ENCODE data around the gene IFT52. TPM values are rescaled to one million over a fixed set of nuclear protein-coding genes. Genes with fewer than 3 reads are reported as not detected.

IFT52 gene, protein sequence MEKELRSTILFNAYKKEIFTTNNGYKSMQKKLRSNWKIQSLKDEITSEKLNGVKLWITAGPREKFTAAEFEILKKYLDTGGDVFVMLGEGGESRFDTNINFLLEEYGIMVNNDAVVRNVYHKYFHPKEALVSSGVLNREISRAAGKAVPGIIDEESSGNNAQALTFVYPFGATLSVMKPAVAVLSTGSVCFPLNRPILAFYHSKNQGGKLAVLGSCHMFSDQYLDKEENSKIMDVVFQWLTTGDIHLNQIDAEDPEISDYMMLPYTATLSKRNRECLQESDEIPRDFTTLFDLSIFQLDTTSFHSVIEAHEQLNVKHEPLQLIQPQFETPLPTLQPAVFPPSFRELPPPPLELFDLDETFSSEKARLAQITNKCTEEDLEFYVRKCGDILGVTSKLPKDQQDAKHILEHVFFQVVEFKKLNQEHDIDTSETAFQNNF
- total RNA-seq = 10 to 100 TPM in 2 of 4 donors, 1 to 10 TPM in 2; 6.9 to 18.5 (median 13.0) TPM

DNA sequence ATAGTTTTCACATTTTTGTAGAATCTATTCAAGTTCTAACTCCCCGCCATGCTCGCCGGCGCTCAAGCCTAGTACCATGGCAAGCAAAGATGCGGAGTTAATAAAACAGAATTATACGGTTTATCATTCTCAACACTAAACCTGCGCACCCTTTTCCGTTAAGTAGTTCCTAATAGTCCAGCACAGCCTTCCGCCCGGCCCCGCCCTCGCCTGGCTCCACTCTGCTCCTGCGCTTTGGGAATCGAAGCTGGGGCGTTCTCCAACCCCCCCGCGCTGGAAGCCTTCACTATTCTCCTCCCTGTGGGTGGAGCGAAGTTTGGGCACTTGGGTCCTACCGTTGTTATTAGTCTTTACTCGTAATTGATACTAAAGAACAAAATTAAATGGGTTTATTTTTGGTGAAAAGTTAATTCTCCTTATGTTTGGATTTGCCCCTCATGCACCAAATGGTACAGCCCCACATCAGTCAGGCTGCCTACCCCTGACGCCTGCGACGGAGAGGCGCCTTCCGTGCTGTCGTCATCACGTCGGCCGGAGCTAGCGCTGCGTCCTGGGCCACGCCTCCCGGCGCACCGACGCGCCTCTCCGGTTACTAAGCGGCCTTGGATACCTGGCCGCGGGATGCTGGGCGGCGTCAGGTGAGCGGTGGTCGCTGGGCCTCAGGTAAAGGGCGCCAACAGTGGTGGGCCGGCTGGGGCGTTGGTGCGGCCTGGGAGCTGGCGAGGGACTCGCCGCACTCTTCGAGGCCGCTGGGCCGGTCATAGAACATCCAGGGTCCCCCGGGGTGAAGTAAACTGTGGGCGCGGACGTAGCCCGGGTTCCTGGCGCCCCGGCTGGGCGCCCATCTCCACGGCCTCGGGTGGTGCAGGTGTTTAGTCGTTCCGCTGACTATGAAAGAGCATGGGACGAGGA, at the start of gene IFT52:
IFT52 (plus strand) TSS at position 546 of the 912 bp plus-strand sequence. CDS start 3,762 bp downstream, outside the sequence.
- intact Hi-C loops (cut with DNase I) = no loop called here
- WGBS, 2 donors = 0% methylated on average over 27 to 33 of the region's 68 CpGs

DNA sequence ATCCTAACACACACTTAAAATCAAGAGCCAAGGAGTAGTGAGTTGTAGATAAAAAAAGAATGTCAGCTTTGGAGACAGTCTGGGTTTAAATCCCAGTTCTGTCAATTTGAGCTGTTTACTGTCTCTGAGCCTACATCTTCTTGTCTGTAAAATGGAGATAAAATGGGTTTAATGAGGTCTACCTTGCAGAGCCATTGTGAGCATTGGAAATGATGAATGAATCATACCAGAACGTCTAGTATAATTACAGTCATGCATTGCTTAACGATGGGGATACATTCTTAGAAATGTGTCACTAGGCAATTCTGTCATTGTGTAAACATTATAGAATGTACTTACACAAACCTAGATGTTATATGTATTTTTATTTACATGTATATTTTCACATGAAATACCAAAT, 49.5 kb upstream of the IFT52 start:
- Histone ChIP-seq H3K4me1 (no peaks in the 10 kb centered on the region), H3K4me3 (no peak overlapping the region), H3K36me3 (peaks cover 0 to 72% (median 6%) of the 10 kb centered on the region in 3 donors), H3K27ac (no peak overlapping the region), H3K9me3 (no peaks in the 10 kb centered on the region), H3K27me3 (no peaks in the 10 kb centered on the region)
- WGBS, 2 donors = 5 to 35% methylated on average over 2 of the region's 2 CpGs
- intact Hi-C loops (cut with DNase I) = no loop called here
- TF ChIP-seq, protein P1, sequence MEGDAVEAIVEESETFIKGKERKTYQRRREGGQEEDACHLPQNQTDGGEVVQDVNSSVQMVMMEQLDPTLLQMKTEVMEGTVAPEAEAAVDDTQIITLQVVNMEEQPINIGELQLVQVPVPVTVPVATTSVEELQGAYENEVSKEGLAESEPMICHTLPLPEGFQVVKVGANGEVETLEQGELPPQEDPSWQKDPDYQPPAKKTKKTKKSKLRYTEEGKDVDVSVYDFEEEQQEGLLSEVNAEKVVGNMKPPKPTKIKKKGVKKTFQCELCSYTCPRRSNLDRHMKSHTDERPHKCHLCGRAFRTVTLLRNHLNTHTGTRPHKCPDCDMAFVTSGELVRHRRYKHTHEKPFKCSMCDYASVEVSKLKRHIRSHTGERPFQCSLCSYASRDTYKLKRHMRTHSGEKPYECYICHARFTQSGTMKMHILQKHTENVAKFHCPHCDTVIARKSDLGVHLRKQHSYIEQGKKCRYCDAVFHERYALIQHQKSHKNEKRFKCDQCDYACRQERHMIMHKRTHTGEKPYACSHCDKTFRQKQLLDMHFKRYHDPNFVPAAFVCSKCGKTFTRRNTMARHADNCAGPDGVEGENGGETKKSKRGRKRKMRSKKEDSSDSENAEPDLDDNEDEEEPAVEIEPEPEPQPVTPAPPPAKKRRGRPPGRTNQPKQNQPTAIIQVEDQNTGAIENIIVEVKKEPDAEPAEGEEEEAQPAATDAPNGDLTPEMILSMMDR (IDR thresholded peaks at IDR 0.05) = no peak
- TF ChIP-seq POLR2A (IDR thresholded peaks at IDR 0.05) = no peak
- DNase-seq = no peak

More for the DNA sequence above, at the start of gene IFT52:
- DNase-seq = peak; percentile 53
- Histone ChIP-seq H3K27me3 (no peaks in the 10 kb centered on the region), H3K4me3 (peak within 1 kb of the TSS; percentile 59 to 99 (median 74)), H3K4me1 (peaks cover 3 to 22% (median 13%) of the 10 kb centered on the region in 3 donors), H3K9me3 (no peaks in the 10 kb centered on the region), H3K27ac (peak within 1 kb of the TSS; percentile 68 to 90 (median 84)), H3K36me3 (peaks cover 0 to 18% (median 3%) of the 10 kb centered on the region in 3 donors)
- TF ChIP-seq, protein P1 (IDR thresholded peaks at IDR 0.05) = peak in 1 of 6 experiments; percentile 7
- TF ChIP-seq POLR2A (IDR thresholded peaks at IDR 0.05) = peak in 1 of 4 donors; percentile 37

DNA sequence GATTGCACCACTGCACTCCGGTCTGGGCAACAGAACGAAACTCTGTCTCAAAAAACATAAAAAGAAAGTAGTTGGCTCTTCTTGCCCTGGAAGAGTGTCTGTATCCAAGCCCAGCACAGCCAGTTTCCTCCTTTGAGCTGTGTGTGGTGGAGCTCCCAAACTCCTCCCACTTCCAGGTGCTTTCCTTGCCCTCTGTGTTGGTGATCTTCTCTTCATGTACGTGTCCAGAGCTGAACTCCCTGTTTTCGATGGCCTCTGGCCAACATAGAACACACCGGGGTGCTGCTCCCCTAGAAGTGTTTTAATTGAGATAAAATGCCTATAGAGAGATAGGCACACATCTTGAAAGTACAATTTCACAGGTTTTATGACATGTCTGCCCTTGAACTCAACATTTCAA, 48.6 kb upstream of the IFT52 start:
- no peaks in the 10 kb centered on the region for H3K4me1 ChIP-seq
- no peak overlapping the region for H3K27ac ChIP-seq
- TF ChIP-seq POLR2A (IDR thresholded peaks at IDR 0.05) = no peak
- TF ChIP-seq, protein P1 (IDR thresholded peaks at IDR 0.05) = no peak
- WGBS, 2 donors = 72 to 78% methylated on average over 4 to 5 of the region's 5 CpGs
- no peaks in the 10 kb centered on the region for H3K27me3 ChIP-seq
- DNase-seq = no peak
- intact Hi-C loops (cut with DNase I) = no loop called here
- peaks cover 0 to 65% (median 6%) of the 10 kb centered on the region in 3 donors for H3K36me3 ChIP-seq
- H3K4me3 ChIP-seq = no peak overlapping the region
- no peaks in the 10 kb centered on the region for H3K9me3 ChIP-seq

DNA sequence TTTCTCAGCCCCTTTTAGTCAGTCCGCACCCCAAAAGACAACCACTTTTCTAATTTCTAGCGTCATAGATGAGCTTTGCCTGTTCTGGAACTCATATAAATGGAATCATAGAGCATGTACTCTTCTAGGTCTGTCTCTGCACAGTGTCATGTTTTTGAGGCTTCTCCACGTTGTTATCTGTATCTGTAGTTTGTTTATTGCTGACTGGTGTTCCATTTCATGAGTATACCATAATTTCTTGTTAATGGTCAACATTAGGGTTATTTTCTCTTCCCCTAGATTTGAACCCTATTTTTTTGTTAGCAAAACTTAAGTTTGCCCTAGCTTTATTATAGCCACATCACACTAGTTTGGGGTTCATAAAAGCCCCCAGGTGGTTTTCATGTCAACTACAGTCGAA, 48.1 kb upstream of the IFT52 start:
- H3K9me3 ChIP-seq = no peaks in the 10 kb centered on the region
- no peak overlapping the region for H3K4me3 ChIP-seq
- no peaks in the 10 kb centered on the region for H3K27me3 ChIP-seq
- WGBS, 2 donors = 68 to 73% methylated on average over 4 of the region's 4 CpGs
- H3K4me1 ChIP-seq = no peaks in the 10 kb centered on the region
- no peak for TF ChIP-seq POLR2A (IDR thresholded peaks at IDR 0.05)
- TF ChIP-seq, protein P1 (IDR thresholded peaks at IDR 0.05) = no peak
- intact Hi-C loops (cut with DNase I) = no loop called here
- peaks cover 0 to 65% (median 6%) of the 10 kb centered on the region in 3 donors for H3K36me3 ChIP-seq
- no peak for DNase-seq
- H3K27ac ChIP-seq = no peak overlapping the region

Measured in esophagus squamous epithelium (tissue), 5 donors.